Measurements from ENCODE around the gene PIGA. TPM values are rescaled to one million over a fixed set of nuclear protein-coding genes. Genes with fewer than 3 reads are reported as not detected.
"Not testable (repeated sequence)": the region's sequence is repeated elsewhere in the genome, so short reads cannot be mapped to it uniquely, and the experiment has no call there.

Gene PIGA
- total RNA-seq, 4 donors from 2014 or later = 5.1 to 9.8 (median 7.9) TPM

DNA sequence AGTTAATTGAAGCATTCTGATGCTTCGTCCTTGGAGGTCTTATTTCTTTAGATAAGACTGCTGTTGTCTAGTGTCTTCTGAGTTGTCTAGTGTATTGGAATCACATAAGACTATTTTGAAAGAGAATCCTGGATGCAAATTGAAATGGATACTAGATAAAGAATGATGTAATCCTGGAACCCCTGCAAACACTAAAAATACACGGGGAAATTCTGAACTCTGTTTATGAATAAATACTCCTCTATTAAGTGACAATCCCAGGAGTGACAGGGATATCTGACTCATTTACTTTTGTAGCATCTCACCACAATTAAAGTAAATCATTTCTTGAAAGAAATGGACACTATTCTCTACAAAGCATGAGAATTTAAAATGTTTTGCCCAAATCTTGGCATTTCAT, 20.9 kb downstream of the PIGA start:
- TF ChIP-seq, protein P1, sequence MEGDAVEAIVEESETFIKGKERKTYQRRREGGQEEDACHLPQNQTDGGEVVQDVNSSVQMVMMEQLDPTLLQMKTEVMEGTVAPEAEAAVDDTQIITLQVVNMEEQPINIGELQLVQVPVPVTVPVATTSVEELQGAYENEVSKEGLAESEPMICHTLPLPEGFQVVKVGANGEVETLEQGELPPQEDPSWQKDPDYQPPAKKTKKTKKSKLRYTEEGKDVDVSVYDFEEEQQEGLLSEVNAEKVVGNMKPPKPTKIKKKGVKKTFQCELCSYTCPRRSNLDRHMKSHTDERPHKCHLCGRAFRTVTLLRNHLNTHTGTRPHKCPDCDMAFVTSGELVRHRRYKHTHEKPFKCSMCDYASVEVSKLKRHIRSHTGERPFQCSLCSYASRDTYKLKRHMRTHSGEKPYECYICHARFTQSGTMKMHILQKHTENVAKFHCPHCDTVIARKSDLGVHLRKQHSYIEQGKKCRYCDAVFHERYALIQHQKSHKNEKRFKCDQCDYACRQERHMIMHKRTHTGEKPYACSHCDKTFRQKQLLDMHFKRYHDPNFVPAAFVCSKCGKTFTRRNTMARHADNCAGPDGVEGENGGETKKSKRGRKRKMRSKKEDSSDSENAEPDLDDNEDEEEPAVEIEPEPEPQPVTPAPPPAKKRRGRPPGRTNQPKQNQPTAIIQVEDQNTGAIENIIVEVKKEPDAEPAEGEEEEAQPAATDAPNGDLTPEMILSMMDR (IDR thresholded peaks at IDR 0.05) = no peak
- TF ChIP-seq POLR2A (IDR thresholded peaks at IDR 0.05) (no peak), EP300 (IDR thresholded peaks at IDR 0.05) (no peak)
- DNase-seq (ENCODE audit: low spot score in 2 of 2) = no peak
- no peaks in the 10 kb centered on the region for H3K4me1 ChIP-seq
- 35 to 39% methylated on average over 2 of the region's 2 CpGs for WGBS, 2 donors
- no peak overlapping the region for H3K27ac ChIP-seq
- H3K4me3 ChIP-seq = no peak overlapping the region
- no peaks in the 10 kb centered on the region for H3K36me3 ChIP-seq
- H3K9me3 ChIP-seq = no peaks in the 10 kb centered on the region
- peaks cover 0 to 5% of the 10 kb centered on the region in 2 donors for H3K27me3 ChIP-seq

DNA sequence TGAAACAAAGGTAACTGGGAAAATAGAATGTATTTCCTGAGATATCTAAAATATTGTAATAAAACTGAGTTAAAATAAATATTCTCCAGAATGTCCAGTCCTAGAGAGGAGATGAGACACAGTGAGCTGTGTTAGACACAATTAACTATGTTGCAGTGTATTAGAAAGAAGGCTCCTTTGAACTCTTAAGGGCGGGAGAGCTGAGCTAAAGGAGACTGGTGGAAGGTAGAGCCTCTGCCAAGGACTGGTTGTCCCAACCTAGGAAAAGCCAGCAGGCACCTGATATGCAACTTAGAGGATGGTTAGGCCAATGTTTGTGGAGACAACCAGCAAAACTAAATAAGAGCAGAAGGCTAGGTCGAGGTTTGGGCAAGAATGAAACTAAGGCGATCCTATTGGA, 24.2 kb downstream of the PIGA start:
- TF ChIP-seq, protein P1 (IDR thresholded peaks at IDR 0.05) = no peak
- TF ChIP-seq EP300 (IDR thresholded peaks at IDR 0.05) (no peak), POLR2A (IDR thresholded peaks at IDR 0.05) (no peak)
- no peak overlapping the region for H3K27ac ChIP-seq
- H3K4me3 ChIP-seq = no peak overlapping the region
- no peak for DNase-seq (ENCODE audit: low spot score in 2 of 2)
- H3K27me3 ChIP-seq = peaks cover 0 to 5% of the 10 kb centered on the region in 2 donors
- no peaks in the 10 kb centered on the region for H3K9me3 ChIP-seq
- H3K4me1 ChIP-seq = no peaks in the 10 kb centered on the region
- 80 to 90% methylated on average over 3 of the region's 3 CpGs for WGBS, 2 donors
- no peaks in the 10 kb centered on the region for H3K36me3 ChIP-seq

DNA sequence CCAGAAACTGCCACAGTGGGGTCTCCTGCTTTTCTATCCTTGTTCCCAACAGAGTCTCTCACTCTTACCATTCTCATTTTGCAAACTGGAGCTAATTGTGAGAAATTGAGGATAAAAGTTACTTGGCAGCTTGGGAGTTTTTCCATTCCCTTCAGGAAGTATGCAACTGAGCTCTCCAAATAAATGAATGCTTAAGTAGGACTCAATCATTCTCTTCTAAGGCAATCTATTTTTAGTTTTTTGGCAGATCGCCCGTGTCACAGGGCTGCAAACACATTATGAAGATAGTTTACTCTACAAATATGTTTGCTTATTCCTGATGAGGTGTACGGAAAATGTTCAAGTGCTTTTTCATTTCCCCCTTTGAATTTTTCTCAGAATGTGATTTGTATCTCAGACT, 25.2 kb downstream of the PIGA start:
- no peaks in the 10 kb centered on the region for H3K9me3 ChIP-seq
- no peak overlapping the region for H3K4me3 ChIP-seq
- H3K36me3 ChIP-seq = no peaks in the 10 kb centered on the region
- 2 to 28% methylated on average over 3 of the region's 3 CpGs for WGBS, 2 donors
- H3K4me1 ChIP-seq = no peaks in the 10 kb centered on the region
- TF ChIP-seq POLR2A (IDR thresholded peaks at IDR 0.05) (no peak), EP300 (IDR thresholded peaks at IDR 0.05) (no peak)
- TF ChIP-seq, protein P1 (IDR thresholded peaks at IDR 0.05) = no peak
- peak overlapping the region in 2 of 4 donors; percentile 37 to 59 for H3K27ac ChIP-seq
- peak in 1 of 2 donors; percentile 42 for DNase-seq (ENCODE audit: low spot score in 2 of 2)
- peaks cover 0 to 3% of the 10 kb centered on the region in 2 donors for H3K27me3 ChIP-seq

DNA sequence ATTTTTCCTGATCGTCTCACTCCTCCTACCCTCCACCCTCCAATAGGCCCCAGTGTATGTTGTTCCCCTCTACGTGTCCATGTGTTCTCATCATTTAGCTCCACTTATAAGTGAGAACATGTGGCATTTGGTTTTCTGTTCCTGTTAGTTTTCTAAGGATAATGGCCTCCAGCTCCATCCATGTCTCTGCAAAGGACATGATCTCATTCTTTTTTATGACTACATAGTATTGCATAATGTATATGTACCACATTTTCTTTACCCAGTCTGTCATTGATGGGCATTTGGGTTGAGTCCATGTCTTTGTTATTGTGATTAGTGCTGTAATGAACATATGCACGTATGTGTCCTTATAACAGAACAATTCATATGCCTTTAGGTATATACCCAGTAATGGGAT, 29.4 kb downstream of the PIGA start:
- H3K4me1 ChIP-seq; H3K9me3 ChIP-seq; H3K27ac ChIP-seq; H3K36me3 ChIP-seq; H3K27me3 ChIP-seq; DNase-seq (ENCODE audit: low spot score in 2 of 2); H3K4me3 ChIP-seq: not testable (repeated sequence)
- 43 to 79% methylated on average over 3 of the region's 3 CpGs for WGBS, 2 donors

DNA sequence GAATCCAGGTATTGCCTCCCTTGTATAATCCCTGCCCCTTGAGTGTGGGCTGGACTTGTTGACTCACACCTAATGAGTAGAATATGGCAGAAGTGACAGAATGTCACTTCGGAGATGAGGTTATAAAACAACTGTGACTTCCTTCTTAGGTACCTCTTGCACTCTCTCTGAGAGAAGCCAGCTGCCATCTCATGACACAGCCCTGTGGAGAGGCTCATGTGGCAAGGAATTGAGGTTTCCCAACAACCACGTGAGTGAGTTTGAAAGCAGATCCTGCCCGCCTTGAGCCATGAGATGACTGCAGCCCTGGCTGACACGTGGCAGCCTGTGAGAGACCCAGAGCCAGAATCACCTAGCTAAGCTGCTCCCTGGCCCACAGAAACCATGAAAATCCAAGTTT, 33.4 kb downstream of the PIGA start:
- Histone ChIP-seq H3K27me3 (peaks cover 0 to 4% of the 10 kb centered on the region in 2 donors), H3K27ac (no peak overlapping the region), H3K4me1 (no peaks in the 10 kb centered on the region), H3K4me3 (no peak overlapping the region), H3K9me3 (no peaks in the 10 kb centered on the region), H3K36me3 (no peaks in the 10 kb centered on the region)
- TF ChIP-seq EP300 (IDR thresholded peaks at IDR 0.05) = peak in 1 of 2 donors; percentile 60
- no peak for TF ChIP-seq POLR2A (IDR thresholded peaks at IDR 0.05)
- TF ChIP-seq, protein P1 (IDR thresholded peaks at IDR 0.05) = no peak
- 68 to 78% methylated on average over 4 of the region's 4 CpGs for WGBS, 2 donors
- peak; percentile 20 to 62 for DNase-seq (ENCODE audit: low spot score in 2 of 2)

Measured in tibial nerve (tissue), 4 donors.